ENCODE measurements around the gene FBXO38. TPM values are rescaled to one million over a fixed set of nuclear protein-coding genes. Genes with fewer than 3 reads are reported as not detected.

Gene FBXO38
- total and polyA plus RNA-seq, 2 of the 13 experiments (the other 11 are each of a cell fraction or from before 2014, with no cell fraction given), result 24.8 to 35.9 TPM

DNA sequence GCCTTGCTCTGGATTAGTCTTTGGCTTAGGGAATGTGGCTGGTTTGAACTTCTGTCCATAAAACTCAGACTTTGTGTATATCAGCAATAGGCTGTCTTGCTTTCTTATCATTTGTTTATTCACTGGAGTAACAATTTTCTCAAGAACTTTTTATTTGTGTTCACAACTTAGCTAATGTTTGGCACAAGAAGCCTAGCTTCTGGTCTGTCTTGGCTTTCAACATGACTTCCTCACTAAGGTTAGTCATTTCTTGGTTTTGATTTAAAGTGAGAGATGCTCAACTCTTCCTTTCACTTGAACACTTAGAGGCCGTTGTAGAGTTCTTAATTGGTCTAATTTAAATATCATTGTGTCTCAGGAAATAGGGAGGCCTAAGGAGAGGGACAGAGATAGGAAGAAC, 4.9 kb downstream of the FBXO38 start:
- H3K9me3 ChIP-seq (ENCODE audit: low read length), result no peaks in the 10 kb centered on the region
- 88% methylated on average over 1 of the region's 1 CpG for WGBS (ENCODE audit: low lambda C conversion rate)
- H3K36me3 ChIP-seq (replicated peaks in 1 of 2; ENCODE audit: control insufficient read depth in 1 of 2, insufficient read depth in 2 of 2, low read length in 2 of 2), result no peaks in the 10 kb centered on the region; a peak in 1 of 5 replicates
- ATAC-seq, result no peak
- no peak overlapping the region for H2AFZ ChIP-seq (ENCODE audit: low read length)
- no peak overlapping the region for H3K4me2 ChIP-seq (ENCODE audit: low read depth, low read length)
- peaks cover 71% of the 10 kb centered on the region for H3K79me2 ChIP-seq (ENCODE audit: insufficient read depth, low read length)
- DNase-seq (ENCODE audit: low spot score), result no peak
- no TSS peak for BruUV-seq (replicated peaks)
- H4K20me1 ChIP-seq (ENCODE audit: insufficient read depth, low read length), result no peaks in the 10 kb centered on the region
- in situ Hi-C loops (cut with HindIII; ENCODE audit: extremely low pct_ligation_motif_present, low pct_unique_long_range_greater_than_20kb) (no loop called here), intact Hi-C loops (cut with micrococcal nuclease; ENCODE audit: unreplicated experiment) (loop anchor here (10.0 kb wide), 1 partner anchor 244 kb away; no protein-coding TSS in a partner anchor)
- ChIA-PET CTCF (ENCODE audit: low intra/inter-chr PET ratio, low total read pairs) (no interaction called here), POLR2A (interaction anchor here (1.5 kb wide), 1 partner anchor 10 kb away, joined by 7 read pairs; no protein-coding TSS in a partner anchor)
- H3K4me1 ChIP-seq (ENCODE audit: insufficient read depth, low read length), result peaks cover 46% of the 10 kb centered on the region
- H3K27ac ChIP-seq (ENCODE audit: extremely low read length, insufficient read depth, low read length), result no peak overlapping the region
- H3K9ac ChIP-seq (ENCODE audit: insufficient read depth, low read depth, low read length), result no peak overlapping the region
- FAIRE-seq, result no peak
- TF ChIP-seq ZNF335 (CRISPR knock-in tag; IDR thresholded peaks at IDR 0.05), result no peak
- no peak for TF ChIP-seq HOXA3 (CRISPR knock-in tag; IDR thresholded peaks at IDR 0.05)
- no peak for TF ChIP-seq NR2F1 (CRISPR knock-in tag; IDR thresholded peaks at IDR 0.05)
- no peak for TF ChIP-seq ELF3 (CRISPR knock-in tag; IDR thresholded peaks at IDR 0.05)
- no peak for TF ChIP-seq ISX (CRISPR knock-in tag; conservative IDR thresholded peaks at IDR 0.05)
- H3K4me3 ChIP-seq (replicated peaks in 1 of 3; ENCODE audit: insufficient read depth in 1 of 3, low read depth in 2 of 3, low read length in 3 of 3), result no peak overlapping the region
- H3K27me3 ChIP-seq (ENCODE audit: control insufficient read depth in 1 of 2, insufficient read depth in 2 of 2, low read length in 2 of 2), result no peaks in the 10 kb centered on the region

DNA sequence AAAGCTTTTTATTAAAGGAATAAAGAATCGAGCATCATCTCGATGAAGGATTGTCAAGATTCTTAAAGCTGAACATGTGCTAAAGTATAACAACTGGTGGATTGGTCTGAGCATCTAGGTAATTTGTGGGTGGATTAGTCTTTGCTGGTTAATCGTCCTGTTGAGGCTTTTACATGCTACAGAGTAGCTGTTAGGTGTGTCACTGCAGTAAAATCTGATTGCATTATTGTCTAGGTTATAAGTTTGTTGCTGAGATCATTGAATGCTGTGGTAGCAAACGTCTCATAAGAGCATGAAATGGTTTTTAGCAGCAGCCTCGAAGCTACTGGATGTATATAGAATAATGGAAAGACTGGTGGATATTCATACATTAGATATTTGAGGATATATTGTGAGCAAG, 7.2 kb downstream of the FBXO38 start:
- ChIA-PET POLR2A (no interaction called here), CTCF (ENCODE audit: low intra/inter-chr PET ratio, low total read pairs) (no interaction called here)
- H3K4me3 ChIP-seq (replicated peaks in 1 of 3; ENCODE audit: insufficient read depth in 1 of 3, low read depth in 2 of 3, low read length in 3 of 3), result no peak overlapping the region
- no peak overlapping the region for H2AFZ ChIP-seq (ENCODE audit: low read length)
- ATAC-seq (no peak), FAIRE-seq (no peak), DNase-seq (ENCODE audit: low spot score) (no peak)
- no peak overlapping the region for H3K9ac ChIP-seq (ENCODE audit: insufficient read depth, low read depth, low read length)
- peaks cover 56% of the 10 kb centered on the region for H3K79me2 ChIP-seq (ENCODE audit: insufficient read depth, low read length)
- intact Hi-C loops (cut with micrococcal nuclease; ENCODE audit: unreplicated experiment), result no loop called here
- in situ Hi-C loops (cut with HindIII; ENCODE audit: extremely low pct_ligation_motif_present, low pct_unique_long_range_greater_than_20kb), result no loop called here
- BruUV-seq (replicated peaks), result no TSS peak
- H3K27ac ChIP-seq (ENCODE audit: extremely low read length, insufficient read depth, low read length), result no peak overlapping the region
- H3K27me3 ChIP-seq (ENCODE audit: control insufficient read depth in 1 of 2, insufficient read depth in 2 of 2, low read length in 2 of 2), result no peaks in the 10 kb centered on the region
- H3K36me3 ChIP-seq (replicated peaks in 1 of 2; ENCODE audit: control insufficient read depth in 1 of 2, insufficient read depth in 2 of 2, low read length in 2 of 2), result no peaks in the 10 kb centered on the region; a peak in 1 of 5 replicates
- no peaks in the 10 kb centered on the region; the same call in 1 of the 2 replicates for H4K20me1 ChIP-seq (ENCODE audit: insufficient read depth, low read length)
- H3K9me3 ChIP-seq (ENCODE audit: low read length), result no peaks in the 10 kb centered on the region
- WGBS (ENCODE audit: low lambda C conversion rate), result 91% methylated on average over 5 of the region's 5 CpGs
- peaks cover 53% of the 10 kb centered on the region for H3K4me1 ChIP-seq (ENCODE audit: insufficient read depth, low read length)
- no peak overlapping the region for H3K4me2 ChIP-seq (ENCODE audit: low read depth, low read length)
- TF ChIP-seq SATB2 (CRISPR knock-in tag; IDR thresholded peaks at IDR 0.05) (no peak), ZNF12 (CRISPR knock-in tag; IDR thresholded peaks at IDR 0.05) (no peak), MTF2 (CRISPR knock-in tag; IDR thresholded peaks at IDR 0.05; ENCODE audit: borderline replicate concordance) (no peak), SP4 (CRISPR knock-in tag; IDR thresholded peaks at IDR 0.05) (no peak), ETV5 (CRISPR knock-in tag; IDR thresholded peaks at IDR 0.05; ENCODE audit: borderline replicate concordance) (no peak), ZMYM4 (CRISPR knock-in tag; IDR thresholded peaks at IDR 0.05) (no peak), SRY (CRISPR knock-in tag; IDR thresholded peaks at IDR 0.05) (no peak), HOXA7 (CRISPR knock-in tag; IDR thresholded peaks at IDR 0.05) (no peak), ZNF496 (CRISPR knock-in tag; IDR thresholded peaks at IDR 0.05; ENCODE audit: insufficient replicate concordance) (no peak), ZNF432 (CRISPR knock-in tag; IDR thresholded peaks at IDR 0.05; ENCODE audit: borderline replicate concordance) (no peak), NR2F2 (IDR thresholded peaks at IDR 0.05; ENCODE audit: borderline replicate concordance, low read depth) (no peak)
- TF ChIP-seq, protein P1, sequence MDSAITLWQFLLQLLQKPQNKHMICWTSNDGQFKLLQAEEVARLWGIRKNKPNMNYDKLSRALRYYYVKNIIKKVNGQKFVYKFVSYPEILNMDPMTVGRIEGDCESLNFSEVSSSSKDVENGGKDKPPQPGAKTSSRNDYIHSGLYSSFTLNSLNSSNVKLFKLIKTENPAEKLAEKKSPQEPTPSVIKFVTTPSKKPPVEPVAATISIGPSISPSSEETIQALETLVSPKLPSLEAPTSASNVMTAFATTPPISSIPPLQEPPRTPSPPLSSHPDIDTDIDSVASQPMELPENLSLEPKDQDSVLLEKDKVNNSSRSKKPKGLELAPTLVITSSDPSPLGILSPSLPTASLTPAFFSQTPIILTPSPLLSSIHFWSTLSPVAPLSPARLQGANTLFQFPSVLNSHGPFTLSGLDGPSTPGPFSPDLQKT (CRISPR knock-in tag; IDR thresholded peaks at IDR 0.05; ENCODE audit: borderline replicate concordance), result no peak

Measured in HepG2 (cell line).